Stimulated activated naive CD8-positive, alpha-beta T cell treated with anti-CD3 and anti-CD28 coated beads, Interleukin-15, Interleukin-2, amounts not matched to agents 100 ng/mL and 50 ng/mL, for 24 hours (primary cell): ENCODE measurements around the gene SYT8.

Source experiments
- H3K27ac Mint-ChIP-seq: one replicate; pipeline ENCODE4 v1.8.0; 2021; ENCODE audit warnings: mild to moderate bottlenecking, mixed read lengths
- H3K27me3 Mint-ChIP-seq: one replicate; pipeline ENCODE4 v1.8.0; 2021; ENCODE audit warnings: mixed read lengths
- H3K36me3 Mint-ChIP-seq: one replicate; pipeline ENCODE4 v1.8.0; 2021; ENCODE audit warnings: low read depth, mixed read lengths
- H3K4me1 Mint-ChIP-seq: one replicate; pipeline ENCODE4 v1.8.0; 2021; ENCODE audit warnings: low read depth, mixed read lengths
- H3K4me3 Mint-ChIP-seq: one replicate; pipeline ENCODE4 v1.8.0; 2021; ENCODE audit warnings: mild to moderate bottlenecking, mixed read lengths
- H3K9me3 Mint-ChIP-seq: one replicate; pipeline ENCODE4 v1.8.0; 2021; ENCODE audit warnings: mixed read lengths

The SYT8 gene

DNA sequence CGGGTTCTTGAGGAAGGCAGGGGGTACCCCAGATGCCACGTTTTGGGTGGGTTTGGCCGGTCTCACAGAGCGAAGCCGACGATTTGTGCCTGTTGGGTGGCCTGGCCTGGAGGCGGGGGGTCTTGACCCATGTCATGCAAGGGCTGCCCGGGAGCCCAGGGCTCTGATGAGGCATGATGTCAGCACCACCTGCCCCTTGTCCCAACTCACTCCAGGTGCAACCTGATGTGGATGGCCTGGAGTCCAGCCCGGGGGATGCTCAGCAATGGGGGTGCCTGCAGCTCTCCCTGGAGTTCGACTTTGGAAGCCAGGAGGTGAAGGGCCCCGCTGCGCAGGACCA is 851 bp downstream of the SYT8 start:
- H3K27ac Mint-ChIP-seq, result no peak overlapping the region
- H3K27me3 Mint-ChIP-seq, result peaks cover 3% of the 10 kb centered on the region
- no peaks in the 10 kb centered on the region for H3K36me3 Mint-ChIP-seq
- no peak overlapping the region for H3K4me3 Mint-ChIP-seq
- peaks cover 6% of the 10 kb centered on the region for H3K4me1 Mint-ChIP-seq
- no peaks in the 10 kb centered on the region for H3K9me3 Mint-ChIP-seq

DNA sequence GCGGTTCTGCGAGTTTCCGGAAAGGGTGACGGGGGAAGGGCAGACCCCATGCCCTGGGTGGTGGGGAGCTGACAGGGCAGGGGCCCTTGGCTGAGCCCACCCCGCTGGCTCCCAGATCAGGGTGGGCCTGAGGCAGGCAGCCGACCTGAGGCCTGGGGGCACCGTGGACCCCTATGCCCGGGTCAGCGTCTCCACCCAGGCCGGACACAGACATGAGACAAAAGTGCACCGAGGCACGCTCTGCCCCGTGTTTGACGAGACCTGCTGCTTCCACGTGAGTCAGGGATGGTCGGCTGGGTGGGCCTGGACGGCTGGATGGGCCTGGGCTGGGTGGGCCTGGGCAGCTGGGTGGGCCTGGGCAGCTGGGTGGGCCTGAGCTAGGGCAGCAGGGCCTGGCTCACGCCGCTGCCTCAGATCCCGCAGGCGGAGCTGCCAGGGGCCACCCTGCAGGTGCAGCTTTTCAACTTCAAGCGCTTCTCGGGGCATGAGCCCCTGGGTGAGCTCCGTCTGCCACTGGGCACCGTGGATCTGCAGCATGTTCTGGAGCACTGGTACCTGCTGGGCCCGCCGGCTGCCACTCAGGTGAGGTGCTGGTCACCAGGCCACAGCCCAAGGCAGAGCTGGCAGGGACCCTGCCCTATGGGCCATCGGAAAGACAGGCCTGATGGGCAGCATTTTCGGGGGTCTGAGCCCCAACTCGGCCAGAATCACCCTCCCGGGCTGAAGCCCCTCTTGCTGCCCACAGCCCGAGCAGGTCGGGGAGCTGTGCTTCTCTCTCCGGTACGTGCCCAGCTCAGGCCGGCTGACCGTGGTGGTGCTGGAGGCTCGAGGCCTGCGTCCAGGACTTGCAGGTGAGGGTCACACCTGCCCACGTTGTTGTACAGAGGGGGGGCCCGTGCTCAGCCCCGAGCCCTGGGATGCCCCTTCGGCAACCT is 1.5 kb downstream of the SYT8 start:
- H3K27me3 Mint-ChIP-seq, result peaks cover 3% of the 10 kb centered on the region
- no peaks in the 10 kb centered on the region for H3K9me3 Mint-ChIP-seq
- H3K4me1 Mint-ChIP-seq, result peaks cover 10% of the 10 kb centered on the region
- no peaks in the 10 kb centered on the region for H3K36me3 Mint-ChIP-seq
- no peak overlapping the region for H3K4me3 Mint-ChIP-seq
- no peak overlapping the region for H3K27ac Mint-ChIP-seq

DNA sequence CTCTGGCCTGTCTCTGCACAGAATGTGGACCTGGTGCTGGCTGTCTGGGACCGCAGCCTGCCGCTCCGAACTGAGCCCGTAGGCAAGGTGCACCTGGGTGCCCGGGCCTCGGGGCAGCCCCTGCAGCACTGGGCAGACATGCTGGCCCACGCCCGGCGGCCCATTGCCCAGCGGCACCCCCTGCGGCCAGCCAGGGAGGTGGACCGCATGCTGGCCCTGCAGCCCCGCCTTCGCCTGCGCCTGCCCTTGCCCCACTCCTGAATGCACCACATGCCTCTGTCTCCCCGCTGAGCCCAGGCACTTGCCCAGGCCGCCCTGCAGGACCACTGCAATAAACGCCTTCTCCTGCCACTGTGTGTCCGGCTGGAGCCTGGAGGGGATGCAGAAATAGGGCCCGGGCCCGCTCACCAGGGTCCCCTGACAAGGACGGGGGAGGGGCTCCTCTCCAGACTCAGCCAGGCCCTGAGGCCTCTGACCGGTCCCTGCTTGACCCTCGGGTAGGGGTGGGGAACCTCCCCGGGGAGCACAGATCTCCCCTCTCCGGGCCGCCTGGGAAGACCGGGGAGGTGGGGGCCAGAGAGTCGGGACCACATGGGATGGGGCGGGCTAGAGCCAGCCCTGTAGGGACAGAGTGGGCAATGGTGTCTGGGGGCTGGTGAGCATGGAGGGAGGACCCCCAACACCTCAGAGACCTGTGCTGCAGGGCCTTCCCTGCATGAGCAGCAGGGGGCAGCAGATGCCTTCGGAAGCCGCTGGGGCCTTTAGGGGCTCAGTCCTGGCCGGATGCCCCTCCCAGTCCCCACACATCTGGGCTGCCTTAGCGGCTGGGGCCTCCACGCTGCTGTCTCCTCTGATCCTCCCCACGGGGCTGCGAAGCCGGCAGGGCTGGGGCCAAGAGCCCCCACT is 2.6 kb downstream of the SYT8 start:
- H3K4me1 Mint-ChIP-seq, result peaks cover 10% of the 10 kb centered on the region
- peaks cover 3% of the 10 kb centered on the region for H3K27me3 Mint-ChIP-seq
- no peak overlapping the region for H3K4me3 Mint-ChIP-seq
- no peaks in the 10 kb centered on the region for H3K36me3 Mint-ChIP-seq
- H3K27ac Mint-ChIP-seq, result no peak overlapping the region
- H3K9me3 Mint-ChIP-seq, result no peaks in the 10 kb centered on the region

GRCh38 chr11:1838077-1838425 is 3.3 kb downstream of the SYT8 start:
- no peaks in the 10 kb centered on the region for H3K9me3 Mint-ChIP-seq
- peaks cover 10% of the 10 kb centered on the region for H3K4me1 Mint-ChIP-seq
- no peaks in the 10 kb centered on the region for H3K36me3 Mint-ChIP-seq
- H3K4me3 Mint-ChIP-seq, result no peak overlapping the region
- peaks cover 3% of the 10 kb centered on the region for H3K27me3 Mint-ChIP-seq
- H3K27ac Mint-ChIP-seq, result no peak overlapping the region

DNA sequence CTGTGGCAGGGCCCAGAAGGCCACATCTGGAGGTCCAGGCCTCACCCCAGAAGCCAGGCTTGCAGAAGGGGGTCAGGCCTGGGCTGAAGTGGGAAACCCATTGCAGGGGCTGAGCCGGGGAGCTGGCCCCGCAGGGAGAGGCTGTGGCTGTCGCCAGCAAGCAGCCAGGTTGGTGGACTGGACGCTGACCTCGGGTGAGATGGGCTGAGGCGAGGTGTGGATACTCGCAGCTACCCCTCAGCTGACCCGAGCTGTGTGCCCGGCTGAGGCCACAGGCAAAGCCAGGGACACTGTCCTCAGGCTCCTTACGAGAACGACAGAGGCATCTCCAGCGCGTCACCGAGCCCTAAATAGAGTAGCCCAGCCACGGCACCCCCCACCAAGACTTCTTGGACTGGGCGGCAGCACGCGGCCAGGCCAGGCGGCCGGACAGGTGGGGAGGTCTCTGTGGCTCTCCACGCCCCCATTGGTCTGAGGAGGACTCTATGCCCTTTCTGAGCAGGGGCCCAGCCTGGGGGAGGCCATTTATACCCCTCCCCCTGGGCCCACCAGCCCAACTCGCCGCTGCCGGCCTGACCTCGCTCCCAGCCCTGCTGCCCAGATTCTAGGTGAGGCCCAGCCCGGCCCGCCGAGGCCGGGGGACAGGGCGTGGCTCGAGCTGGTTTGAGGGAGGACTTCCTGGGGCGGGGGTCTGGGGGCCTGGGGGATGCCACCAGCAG is 3.8 kb downstream of the SYT8 start, which contains the start of gene TNNI2:
Gene TNNI2, plus strand, starts transcription at position 556 of the 719 bp plus-strand sequence. CDS start 716 bp downstream, outside the sequence.
- Mint-ChIP-seq H3K9me3 (no peaks in the 10 kb centered on the region), H3K27me3 (no peaks in the 10 kb centered on the region), H3K4me1 (peaks cover 16% of the 10 kb centered on the region), H3K4me3 (no peak within 1 kb of the TSS), H3K27ac (peak within 1 kb of the TSS; percentile 75), H3K36me3 (no peaks in the 10 kb centered on the region)

DNA sequence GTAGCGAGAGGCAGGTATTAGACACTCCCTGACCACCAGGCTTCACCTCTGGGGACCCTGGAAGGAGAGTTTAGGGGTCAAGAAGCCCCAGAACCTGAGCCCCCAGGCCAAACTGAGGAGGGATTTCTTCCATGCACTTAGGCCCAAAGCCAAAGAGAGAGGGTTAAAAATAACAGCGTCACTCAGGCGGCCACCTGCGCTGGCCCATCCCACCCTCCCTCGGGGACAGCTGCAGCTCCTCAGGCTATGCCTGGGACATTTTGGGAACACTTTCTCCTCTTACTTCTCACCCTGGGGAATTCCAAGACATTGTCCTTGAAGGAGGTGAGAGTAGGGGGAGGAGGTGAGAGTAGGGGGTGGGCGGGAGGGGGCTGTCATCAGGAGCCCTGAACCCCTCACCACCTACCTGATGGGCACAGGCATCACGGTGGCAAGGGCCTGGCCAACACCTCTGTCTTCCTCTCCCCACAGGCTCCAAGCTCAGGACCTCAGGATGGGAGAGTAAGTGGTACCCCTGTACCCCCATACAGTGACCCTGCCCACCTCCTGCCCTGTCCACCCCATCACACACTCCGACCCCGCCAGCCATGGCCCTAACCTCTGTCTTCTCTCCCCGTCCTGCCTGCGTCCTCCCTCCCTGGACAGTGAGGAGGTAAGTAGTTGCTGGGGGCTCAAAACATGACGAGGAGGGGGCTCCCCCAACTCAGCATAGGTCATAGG is 4.6 kb downstream of the SYT8 start:
- Mint-ChIP-seq H3K4me3 (no peak overlapping the region), H3K4me1 (peaks cover 23% of the 10 kb centered on the region), H3K27ac (peak overlapping the region; percentile 75), H3K36me3 (no peaks in the 10 kb centered on the region), H3K27me3 (no peaks in the 10 kb centered on the region), H3K9me3 (no peaks in the 10 kb centered on the region)

GRCh38 chr11:1839924-1840779 is 5.4 kb downstream of the SYT8 start:
- peaks cover 4% of the 10 kb centered on the region for H3K27me3 Mint-ChIP-seq
- peaks cover 31% of the 10 kb centered on the region for H3K4me1 Mint-ChIP-seq
- H3K4me3 Mint-ChIP-seq, result no peak overlapping the region
- H3K27ac Mint-ChIP-seq, result peak overlapping the region; percentile 75
- H3K36me3 Mint-ChIP-seq, result no peaks in the 10 kb centered on the region
- no peaks in the 10 kb centered on the region for H3K9me3 Mint-ChIP-seq

GRCh38 chr11:1840780-1841480 is 6.1 kb downstream of the SYT8 start:
- Mint-ChIP-seq H3K4me1 (peaks cover 39% of the 10 kb centered on the region), H3K4me3 (no peak overlapping the region), H3K27ac (no peak overlapping the region), H3K9me3 (no peaks in the 10 kb centered on the region), H3K36me3 (no peaks in the 10 kb centered on the region), H3K27me3 (peaks cover 4% of the 10 kb centered on the region)

DNA sequence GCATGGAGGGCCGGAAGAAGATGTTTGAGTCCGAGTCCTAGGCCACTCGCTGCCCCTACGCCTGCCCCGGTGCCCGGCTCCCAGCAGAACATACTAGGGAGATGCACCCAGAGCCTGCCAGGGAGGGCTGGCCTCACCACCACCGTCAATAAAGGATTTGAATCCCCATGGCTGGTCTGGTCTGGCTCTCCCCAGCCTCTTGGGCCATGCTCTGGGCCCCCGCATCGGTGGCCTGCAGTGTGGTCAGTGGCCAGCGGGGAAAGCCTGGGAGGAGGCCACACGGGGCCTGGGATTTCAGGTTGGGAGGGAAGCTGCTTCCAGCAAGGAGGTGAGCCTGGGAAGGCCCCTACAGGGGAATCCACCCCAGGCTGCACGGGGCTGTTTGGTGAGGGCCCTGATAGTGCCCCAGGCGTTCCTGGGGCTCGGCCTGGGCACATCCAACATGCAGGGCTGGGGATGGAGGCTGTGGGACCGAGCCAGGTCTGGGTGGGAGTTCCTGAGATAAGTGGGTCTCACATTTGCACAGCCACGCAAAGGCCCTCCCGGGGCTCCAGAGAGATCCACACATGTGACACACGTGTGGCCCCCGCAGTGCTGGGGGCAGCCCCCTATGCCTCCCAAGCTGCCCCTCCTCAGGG is 6.8 kb downstream of the SYT8 start:
- Mint-ChIP-seq H3K36me3 (no peaks in the 10 kb centered on the region), H3K9me3 (no peaks in the 10 kb centered on the region), H3K27me3 (peaks cover 4% of the 10 kb centered on the region), H3K27ac (no peak overlapping the region), H3K4me1 (peaks cover 43% of the 10 kb centered on the region), H3K4me3 (no peak overlapping the region)

DNA sequence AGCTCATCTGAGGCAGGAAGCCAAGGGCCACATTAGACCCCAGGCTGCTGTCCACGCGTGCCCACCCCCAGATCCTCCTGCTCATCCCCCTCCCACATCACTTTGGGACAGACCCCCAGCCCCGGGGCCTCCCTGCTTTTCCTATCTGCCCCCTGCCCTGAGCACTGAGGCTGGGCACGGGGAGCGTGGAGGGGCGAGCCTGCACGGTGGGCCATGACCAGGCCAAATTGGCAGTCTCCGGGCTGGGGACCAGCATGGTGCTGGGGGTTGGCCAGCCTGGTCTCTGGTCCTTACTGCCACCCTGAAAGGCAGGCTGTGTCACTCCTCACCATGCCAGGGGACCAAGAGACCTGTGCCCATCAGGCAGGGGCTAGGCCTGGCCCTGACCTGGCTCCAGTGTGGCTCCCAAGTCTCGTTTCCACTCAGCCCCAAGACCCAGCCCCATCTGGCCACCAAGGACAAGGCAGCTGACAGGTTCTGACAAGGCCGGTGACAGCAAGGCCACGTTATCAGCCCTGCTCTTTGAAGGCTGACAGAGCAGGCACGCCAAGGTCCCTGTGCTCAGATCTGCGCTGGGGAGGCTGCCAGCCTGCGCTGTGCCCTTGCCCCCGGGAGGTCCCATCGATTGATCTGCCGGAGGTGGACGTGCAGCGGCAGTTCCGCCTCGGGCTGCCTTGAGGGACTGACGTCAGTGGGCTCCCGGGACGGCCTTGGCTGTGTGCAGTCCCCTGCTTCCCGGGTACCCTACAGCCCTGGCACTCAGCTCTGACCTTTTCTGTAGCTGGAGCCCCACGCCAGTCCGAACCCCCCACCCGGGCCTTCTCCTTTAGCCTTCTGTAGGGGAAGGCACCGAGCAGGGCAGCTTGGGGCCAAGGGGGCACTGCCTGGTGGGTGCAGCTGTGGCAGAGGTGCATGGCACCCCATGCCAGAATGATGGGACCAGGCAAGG is 7.6 kb downstream of the SYT8 start:
- Mint-ChIP-seq H3K9me3 (no peaks in the 10 kb centered on the region), H3K36me3 (no peaks in the 10 kb centered on the region), H3K4me1 (peaks cover 49% of the 10 kb centered on the region), H3K27me3 (peaks cover 4% of the 10 kb centered on the region), H3K4me3 (no peak overlapping the region), H3K27ac (no peak overlapping the region)

GRCh38 chr11:1843098-1843473 is 8.3 kb downstream of the SYT8 start:
- Mint-ChIP-seq H3K9me3 (no peaks in the 10 kb centered on the region), H3K27ac (no peak overlapping the region), H3K27me3 (peaks cover 4% of the 10 kb centered on the region), H3K4me1 (peaks cover 54% of the 10 kb centered on the region), H3K4me3 (no peak overlapping the region), H3K36me3 (no peaks in the 10 kb centered on the region)

DNA sequence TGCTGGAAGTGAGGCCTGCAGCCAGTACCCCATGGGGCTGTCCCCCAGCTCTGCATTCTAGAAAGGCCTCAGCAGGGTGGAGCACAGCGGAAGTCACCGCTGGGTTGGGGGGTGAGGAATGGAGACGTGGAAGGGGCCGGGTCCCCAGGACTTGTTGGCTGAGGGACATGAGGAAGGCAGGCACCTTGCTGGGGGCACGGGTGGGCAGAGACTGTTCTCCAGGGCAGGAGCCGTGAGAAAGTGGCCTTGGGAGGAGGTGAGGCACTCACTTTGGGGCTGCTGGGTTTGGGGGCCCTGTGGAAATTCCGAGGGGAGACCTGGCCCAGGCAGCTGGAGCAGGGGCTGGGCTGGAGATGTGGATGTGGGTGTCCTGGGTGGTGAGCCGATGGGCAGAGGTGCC is 9.0 kb downstream of the SYT8 start:
- Mint-ChIP-seq H3K27ac (no peak overlapping the region), H3K27me3 (peaks cover 4% of the 10 kb centered on the region), H3K36me3 (no peaks in the 10 kb centered on the region), H3K4me1 (peaks cover 55% of the 10 kb centered on the region), H3K4me3 (no peak overlapping the region), H3K9me3 (no peaks in the 10 kb centered on the region)
